HEK293T (cell line): ENCODE measurements around the gene ATF7.
"Not testable (repeated sequence)": the region's sequence is repeated elsewhere in the genome, so short reads cannot be mapped to it uniquely, and the experiment has no call there.

Experiments
- CTCF ChIA-PET: fragments of 350-600 bp; formaldehyde crosslinking; extraction: SDS; loops from one replicate; lab custom pipeline; 2021; ENCODE audit warnings: antibody characterized with exemption, inconsistent platforms; lab: Yijun Ruan, JAX
- POLR2A ChIA-PET: fragments of 350-600 bp; formaldehyde crosslinking; extraction: SDS; loops from one replicate; lab custom pipeline; 2020; ENCODE audit warnings: antibody characterized with exemption, inconsistent platforms; lab: Yijun Ruan, JAX
- DNase-seq: peaks from one replicate; pipeline ENCODE4 v3.0.0; 2012; ENCODE audit warnings: mixed read lengths; ENCODE audit errors: extremely low spot score
- ARNT ChIP-seq: fragments of 450-650 bp; IDR thresholded peaks from 2 replicates; pipeline ENCODE4 v1.6.1; 2017; ENCODE audit warnings: mild to moderate bottlenecking
- BHLHE40 ChIP-seq: fragments of 450-650 bp; IDR thresholded peaks from 2 replicates; pipeline ENCODE4 v1.6.1; 2016; ENCODE audit warnings: mild to moderate bottlenecking, moderate library complexity, borderline replicate concordance
- CTBP1 ChIP-seq: fragments of 450-650 bp; IDR thresholded peaks from 2 replicates; pipeline ENCODE4 v1.6.1; 2016; ENCODE audit warnings: borderline replicate concordance
- ELF4 ChIP-seq: fragments of 450-650 bp; IDR thresholded peaks from 2 replicates; pipeline ENCODE4 v1.6.1; 2017; ENCODE audit warnings: antibody characterized with exemption
- FOXA1 ChIP-seq: fragments of 450-650 bp; IDR thresholded peaks from 2 replicates; pipeline ENCODE4 v1.6.1; 2016; ENCODE audit warnings: mild to moderate bottlenecking
- FOXK2 ChIP-seq: fragments of 450-650 bp; IDR thresholded peaks from 2 replicates; pipeline ENCODE4 v1.6.1; 2016; ENCODE audit warnings: mild to moderate bottlenecking
- FOXM1 ChIP-seq: fragments of 450-650 bp; IDR thresholded peaks from 2 replicates; pipeline ENCODE4 v1.6.1; 2017; ENCODE audit warnings: mild to moderate bottlenecking, borderline replicate concordance
- HDGF ChIP-seq: fragments of 450-650 bp; IDR thresholded peaks from 2 replicates; pipeline ENCODE4 v1.6.1; 2017; ENCODE audit warnings: antibody characterized with exemption, borderline replicate concordance
- L3MBTL2 ChIP-seq: fragments of 450-650 bp; conservative IDR thresholded peaks from 2 replicates; pipeline ENCODE4 v1.6.1; 2016; ENCODE audit warnings: mild to moderate bottlenecking
- LEF1 ChIP-seq: fragments of 450-650 bp; IDR thresholded peaks from 2 replicates; pipeline ENCODE4 v1.6.1; 2017; ENCODE audit warnings: mild to moderate bottlenecking, borderline replicate concordance
- NFRKB ChIP-seq: fragments of 450-650 bp; IDR thresholded peaks from 2 replicates; pipeline ENCODE4 v1.6.1; 2016; ENCODE audit warnings: mild to moderate bottlenecking, moderate library complexity
- SP1 ChIP-seq: fragments of 450-650 bp; IDR thresholded peaks from 2 replicates; pipeline ENCODE4 v1.6.1; 2017
- SUZ12 ChIP-seq: fragments of 450-650 bp; IDR thresholded peaks from 2 replicates; pipeline ENCODE4 v1.6.1; 2016; ENCODE audit warnings: mild to moderate bottlenecking
- TARDBP ChIP-seq: fragments of 450-650 bp; IDR thresholded peaks from 2 replicates; pipeline ENCODE4 v1.6.1; 2016
- ZNF384 ChIP-seq: fragments of 450-650 bp; IDR thresholded peaks from 2 replicates; pipeline ENCODE4 v1.6.1; 2016
- TF ChIP-seq, protein P1 (sequence below): fragments of 450-650 bp; IDR thresholded peaks from 2 replicates; pipeline ENCODE4 v1.6.1; 2016

Gene ATF7

DNA sequence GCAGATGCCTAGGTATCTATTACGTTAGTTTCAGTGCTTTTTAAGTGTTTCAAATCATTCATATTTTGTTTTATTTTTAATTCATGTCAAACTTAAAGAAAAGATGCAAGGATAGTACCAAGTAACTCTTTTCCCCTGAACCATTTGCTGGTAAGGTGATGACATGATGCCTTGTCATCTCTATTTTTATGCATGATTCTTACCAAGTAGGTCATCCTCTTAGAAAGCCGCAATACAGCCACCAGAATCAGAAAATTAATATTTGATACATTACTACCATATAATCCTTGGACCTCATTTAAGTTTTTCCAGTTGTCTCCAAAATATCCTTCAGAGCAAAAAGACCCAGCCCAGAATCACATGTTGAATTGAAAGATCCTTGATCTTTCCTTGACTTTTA is 27.4 kb upstream of the ATF7 start:
- TF ChIP-seq FOXA1 (no peak), TARDBP (no peak), FOXK2 (no peak), NFRKB (no peak), SP1 (no peak), ZNF384 (no peak), SUZ12 (no peak), HDGF (no peak), ARNT (no peak), L3MBTL2 (no peak), FOXM1 (no peak), CTBP1 (no peak), LEF1 (no peak)
- TF ChIP-seq, protein P1, sequence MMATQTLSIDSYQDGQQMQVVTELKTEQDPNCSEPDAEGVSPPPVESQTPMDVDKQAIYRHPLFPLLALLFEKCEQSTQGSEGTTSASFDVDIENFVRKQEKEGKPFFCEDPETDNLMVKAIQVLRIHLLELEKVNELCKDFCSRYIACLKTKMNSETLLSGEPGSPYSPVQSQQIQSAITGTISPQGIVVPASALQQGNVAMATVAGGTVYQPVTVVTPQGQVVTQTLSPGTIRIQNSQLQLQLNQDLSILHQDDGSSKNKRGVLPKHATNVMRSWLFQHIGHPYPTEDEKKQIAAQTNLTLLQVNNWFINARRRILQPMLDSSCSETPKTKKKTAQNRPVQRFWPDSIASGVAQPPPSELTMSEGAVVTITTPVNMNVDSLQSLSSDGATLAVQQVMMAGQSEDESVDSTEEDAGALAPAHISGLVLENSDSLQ: no peak
- CTCF ChIA-PET: no interaction called here
- DNase-seq: no peak
- POLR2A ChIA-PET: no interaction called here

DNA sequence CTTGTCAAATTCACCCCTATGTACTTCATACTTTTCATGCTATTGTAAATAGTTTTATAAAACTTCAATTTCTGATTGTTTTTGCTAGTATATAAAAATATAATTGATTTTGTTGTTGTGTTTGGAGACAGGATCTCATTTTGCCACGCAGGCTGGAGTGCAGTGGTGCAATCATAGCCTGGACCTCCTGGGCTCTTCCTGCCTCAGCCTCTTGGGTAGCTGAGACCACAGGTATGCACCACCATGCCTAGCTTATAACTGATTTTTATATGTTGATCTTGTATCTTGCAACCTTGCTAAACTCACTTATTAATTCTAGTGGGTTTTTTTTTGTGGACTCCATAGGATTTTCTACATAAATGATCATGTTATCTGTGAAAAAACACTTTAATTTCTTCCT is 26.2 kb upstream of the ATF7 start:
- DNase-seq: no peak
- TF ChIP-seq, protein P1: no peak
- TF ChIP-seq SP1 (no peak), NFRKB (no peak), FOXA1 (no peak), CTBP1 (no peak), TARDBP (no peak), HDGF (no peak), BHLHE40 (no peak), FOXM1 (no peak)
- POLR2A ChIA-PET: no interaction called here
- CTCF ChIA-PET: no interaction called here

DNA sequence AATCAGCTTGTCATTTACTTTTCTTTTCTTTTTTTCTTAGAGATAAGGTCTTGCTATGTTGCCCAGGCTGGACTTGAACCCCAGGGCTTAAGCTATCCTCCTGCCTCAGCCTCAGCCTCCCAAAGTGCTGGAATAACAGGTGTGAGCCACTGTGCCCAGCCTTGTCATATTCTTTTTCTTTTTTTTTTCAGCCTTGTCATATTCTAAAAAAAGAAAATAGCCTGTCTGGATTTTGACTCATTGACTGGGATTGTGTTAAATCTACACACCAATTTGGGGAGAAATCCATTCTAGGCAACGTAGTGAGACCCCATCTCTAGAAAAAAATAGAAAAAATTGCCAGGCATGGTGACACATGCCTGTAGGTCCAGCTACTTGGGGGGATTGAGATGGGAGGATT is 25.6 kb upstream of the ATF7 start:
- POLR2A ChIA-PET: no interaction called here
- DNase-seq: no peak
- TF ChIP-seq, protein P1: no peak
- no peak for TF ChIP-seq BHLHE40
- no peak for TF ChIP-seq FOXK2
- TF ChIP-seq CTBP1: no peak
- no peak for TF ChIP-seq ARNT
- no peak for TF ChIP-seq FOXM1
- no peak for TF ChIP-seq LEF1
- TF ChIP-seq FOXA1: no peak
- TF ChIP-seq ELF4: no peak
- no peak for TF ChIP-seq L3MBTL2
- TF ChIP-seq SP1: no peak
- TF ChIP-seq ZNF384: no peak
- no peak for TF ChIP-seq TARDBP
- no peak for TF ChIP-seq NFRKB
- CTCF ChIA-PET: no interaction called here

DNA sequence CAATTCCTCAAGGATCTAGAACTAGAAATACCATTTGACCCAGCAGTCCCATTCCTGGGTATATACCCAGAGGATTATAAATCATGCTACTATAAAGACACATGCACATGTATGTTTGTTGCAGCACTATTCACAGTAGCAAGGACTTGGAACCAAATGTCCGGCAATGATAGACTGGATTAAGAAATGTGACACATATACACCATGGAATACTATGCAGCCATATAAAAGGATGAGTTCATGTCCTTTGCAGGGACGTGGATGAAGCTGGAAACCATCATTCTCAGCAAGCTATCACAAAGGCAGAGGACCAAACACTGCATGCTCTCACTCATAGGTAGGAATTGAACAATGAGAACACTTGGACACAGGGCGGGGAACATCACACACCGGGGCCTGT is 20.1 kb upstream of the ATF7 start:
- POLR2A ChIA-PET, CTCF ChIA-PET, DNase-seq: not testable (repeated sequence)

DNA sequence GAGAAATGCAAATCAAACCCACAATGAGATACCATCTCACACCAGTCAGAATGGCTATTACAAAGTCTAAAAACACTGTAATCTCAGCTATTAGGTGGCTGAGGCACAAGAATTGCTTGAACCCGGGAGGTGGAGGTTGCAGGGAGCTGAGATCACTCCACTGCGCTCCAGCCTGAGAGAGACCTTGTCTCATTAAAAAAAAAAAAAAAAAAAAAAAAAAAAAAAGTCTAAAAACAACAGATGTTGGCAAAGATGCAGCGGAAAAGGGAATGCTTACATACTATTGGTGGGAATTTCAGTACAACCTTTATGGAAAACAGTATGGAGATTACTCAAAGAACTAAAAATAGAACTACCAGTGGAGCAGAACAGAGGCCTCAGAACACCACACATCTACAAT is 19.0 kb upstream of the ATF7 start:
- POLR2A ChIA-PET: no interaction called here

DNA sequence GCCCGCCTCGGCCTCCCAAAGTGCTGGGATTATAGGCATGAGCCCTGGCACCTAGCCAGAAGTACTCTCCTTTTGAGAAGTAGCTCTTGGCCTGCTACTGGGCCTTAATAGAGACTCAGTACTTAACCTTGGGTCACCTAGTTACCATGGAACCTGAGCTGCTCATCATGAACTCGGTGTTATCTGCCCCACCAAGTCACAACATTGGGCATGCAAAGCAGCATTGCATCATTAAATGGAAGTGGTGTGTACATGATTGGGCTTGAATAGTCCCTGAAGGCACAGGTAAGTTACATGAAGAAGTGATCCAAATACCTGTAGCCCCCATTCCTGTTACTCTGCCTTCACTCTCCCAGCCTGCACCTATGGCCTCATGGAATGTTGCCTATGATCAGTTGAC is 18.0 kb upstream of the ATF7 start:
- ChIA-PET CTCF (no interaction called here), POLR2A (no interaction called here)
- no peak for TF ChIP-seq FOXM1
- TF ChIP-seq NFRKB: no peak
- TF ChIP-seq L3MBTL2: no peak
- no peak for TF ChIP-seq ZNF384
- TF ChIP-seq, protein P1: no peak
- no peak for TF ChIP-seq ELF4
- no peak for TF ChIP-seq HDGF
- no peak for TF ChIP-seq ARNT
- no peak for TF ChIP-seq FOXA1
- TF ChIP-seq CTBP1: no peak
- no peak for TF ChIP-seq TARDBP
- TF ChIP-seq FOXK2: no peak
- TF ChIP-seq SP1: no peak
- TF ChIP-seq LEF1: no peak
- no peak for DNase-seq

More for the DNA sequence above, 19.0 kb upstream of the ATF7 start:
- CTCF ChIA-PET: no interaction called here
- TF ChIP-seq ARNT (no peak), LEF1 (no peak), FOXM1 (no peak), SP1 (no peak), FOXK2 (no peak), ZNF384 (no peak), CTBP1 (no peak), HDGF (no peak), FOXA1 (no peak), TARDBP (no peak), BHLHE40 (no peak), NFRKB (no peak), SUZ12 (no peak)
- DNase-seq: no peak
